PC-3 (cell line): ENCODE results near the gene PPP2R5B.

Experiments
- CTCF ChIP-seq: fragments of 300-600 bp; sonication (generic); conservative IDR thresholded peaks from 2 replicates; pipeline ENCODE4 v1.5.1; 2017; ENCODE audit warnings: antibody characterized with exemption, low read depth, mild to moderate bottlenecking, low read length
- EZH2phosphoT487 ChIP-seq: fragments of 300-600 bp; sonication (generic); IDR thresholded peaks from 2 replicates; pipeline ENCODE4 v1.6.1; 2018; ENCODE audit warnings: mild to moderate bottlenecking, antibody characterized with exemption, low read length, borderline replicate concordance

- TF ChIP-seq EZH2phosphoT487 = no peak
- TF ChIP-seq CTCF = no peak
These were observed 52.2 kb downstream of the PPP2R5B start for GRCh38 chr11:64976651-64977050.
